H9 (cell line): Measurements from ENCODE around the gene PKP3. TPM values are rescaled to one million over a fixed set of nuclear protein-coding genes. Genes with fewer than 3 reads are reported as not detected.

ENCODE experiments used
- DNase-seq: peaks from one replicate; pipeline ENCODE4 v3.0.0-alpha.2; 2017
- H2AFZ ChIP-seq: one replicate; pipeline ENCODE4 v1.6.1; 2013; ENCODE audit warnings: mild to moderate bottlenecking, low read length, control low read depth, moderate library complexity
- H2AK5ac ChIP-seq: 2 replicates; pipeline ENCODE4 v1.6.1; 2013; ENCODE audit warnings: low read length, control low read depth, mixed read lengths; ENCODE audit not compliant: insufficient read length
- H2BK120ac ChIP-seq: one replicate; pipeline ENCODE4 v1.6.1; 2013; ENCODE audit warnings: low read depth, mild to moderate bottlenecking, low read length, control low read depth, inconsistent platforms; ENCODE audit not compliant: poor library complexity, severe bottlenecking
- H2BK12ac ChIP-seq: 2 replicates; pipeline ENCODE4 v1.6.1; 2013; ENCODE audit warnings: low read length, control low read depth, mixed read lengths, low read depth; ENCODE audit not compliant: insufficient read length
- H2BK15ac ChIP-seq: 2 replicates; pipeline ENCODE4 v1.6.1; 2013; ENCODE audit warnings: low read depth, low read length, control low read depth
- H2BK20ac ChIP-seq: one replicate; pipeline ENCODE4 v1.6.1; 2013; ENCODE audit warnings: low read depth, mild to moderate bottlenecking, low read length, control low read depth, inconsistent platforms; ENCODE audit not compliant: poor library complexity, severe bottlenecking
- H2BK5ac ChIP-seq: 2 replicates; pipeline ENCODE4 v1.6.1; 2013; ENCODE audit warnings: low read length, control low read depth, mixed read lengths; ENCODE audit not compliant: insufficient read length
- H3K14ac ChIP-seq: 2 replicates; pipeline ENCODE4 v1.6.1; 2013; ENCODE audit warnings: low read length, control low read depth; ENCODE audit not compliant: insufficient read depth
- H3K18ac ChIP-seq: 2 replicates; pipeline ENCODE4 v1.6.1; 2013; ENCODE audit warnings: low read depth, mild to moderate bottlenecking, mixed read lengths, low read length, control low read depth; ENCODE audit not compliant: insufficient read length
- H3K23ac ChIP-seq: 2 replicates; pipeline ENCODE4 v1.6.1; 2013; ENCODE audit warnings: low read length, control low read depth, mixed read lengths, low read depth; ENCODE audit not compliant: insufficient read length
- H3K23me2 ChIP-seq: 2 replicates; pipeline ENCODE4 v1.6.1; 2013; ENCODE audit warnings: low read depth, mild to moderate bottlenecking, mixed read lengths, low read length, control low read depth; ENCODE audit not compliant: insufficient read length, poor library complexity, severe bottlenecking
- H3K27ac ChIP-seq: 2 replicates; pipeline ENCODE4 v1.5.1; 2013; ENCODE audit warnings: low read length, control low read depth, mixed read lengths, low read depth; ENCODE audit not compliant: insufficient read length
- H3K27me3 ChIP-seq: 2 replicates; pipeline ENCODE4 v1.6.1; 2013; ENCODE audit warnings: low read length, control low read depth, inconsistent platforms; ENCODE audit not compliant: insufficient read depth
- H3K4ac ChIP-seq: 2 replicates; pipeline ENCODE4 v1.6.1; 2013; ENCODE audit warnings: low read depth, mild to moderate bottlenecking, control low read depth, inconsistent platforms, low read length, moderate library complexity
- H3K4me1 ChIP-seq: 2 replicates; pipeline ENCODE4 v1.6.1; 2013; ENCODE audit warnings: low read length, control low read depth, inconsistent platforms; ENCODE audit not compliant: insufficient read depth
- H3K4me2 ChIP-seq: 2 replicates; pipeline ENCODE4 v1.6.1; 2013; ENCODE audit warnings: low read length, control low read depth, mixed read lengths; ENCODE audit not compliant: insufficient read length, insufficient read depth
- H3K56ac ChIP-seq: 2 replicates; pipeline ENCODE4 v1.6.1; 2013; ENCODE audit warnings: low read depth, mild to moderate bottlenecking, mixed read lengths, low read length, control low read depth; ENCODE audit not compliant: insufficient read length
- H3K79me1 ChIP-seq: 2 replicates; pipeline ENCODE4 v1.6.1; 2013; ENCODE audit warnings: low read depth, mild to moderate bottlenecking, moderate library complexity, low read length, control low read depth, inconsistent platforms; ENCODE audit not compliant: insufficient read depth, poor library complexity, severe bottlenecking
- H3K79me2 ChIP-seq: 2 replicates; pipeline ENCODE4 v1.6.1; 2013; ENCODE audit warnings: low read length, control low read depth, inconsistent platforms; ENCODE audit not compliant: insufficient read depth
- H3K9ac ChIP-seq: 2 replicates; pipeline ENCODE4 v1.6.1; 2013; ENCODE audit warnings: low read length, control low read depth, mixed read lengths; ENCODE audit not compliant: insufficient read length; ENCODE audit errors: extremely low read depth
- H3K9me3 ChIP-seq: one replicate; pipeline ENCODE4 v1.6.1; 2013; ENCODE audit warnings: low read depth, low read length, inconsistent platforms; ENCODE audit not compliant: control insufficient read depth
- H3T11ph ChIP-seq: one replicate; pipeline ENCODE4 v1.6.1; 2013; ENCODE audit warnings: mild to moderate bottlenecking, low read length, control low read depth, inconsistent platforms
- H4K20me1 ChIP-seq: one replicate; pipeline ENCODE4 v1.6.1; 2013; ENCODE audit not compliant: control insufficient read depth, insufficient read length, insufficient read depth
- H4K5ac ChIP-seq: 2 replicates; pipeline ENCODE4 v1.6.1; 2013; ENCODE audit warnings: low read depth, mild to moderate bottlenecking, mixed read lengths, low read length, control low read depth; ENCODE audit not compliant: insufficient read length
- H4K8ac ChIP-seq: replicated peaks from 2 replicates; pipeline ENCODE4 v1.6.1; 2013; ENCODE audit warnings: low read length, control low read depth, mixed read lengths, low read depth; ENCODE audit not compliant: insufficient read length
- H4K91ac ChIP-seq: 2 replicates; pipeline ENCODE4 v1.6.1; 2013; ENCODE audit warnings: low read depth, mild to moderate bottlenecking, moderate library complexity, mixed read lengths, low read length, control low read depth; ENCODE audit not compliant: insufficient read length
- H3K27ac Mint-ChIP-seq, 3 experiments: 2 replicates in 2 of 3; 3 replicates in 1 of 3; pipeline ENCODE4 v1.8.0; 2020 to 2021; ENCODE audit warnings: mixed read lengths in 3 of 3, mild to moderate bottlenecking in 1 of 3, moderate library complexity in 1 of 3
- H3K27me3 Mint-ChIP-seq: 2 replicates; pipeline ENCODE4 v1.8.0; 2021; ENCODE audit warnings: low read depth, mild to moderate bottlenecking, moderate library complexity, mixed read lengths
- H3K36me3 Mint-ChIP-seq, 3 experiments: 2 replicates in 2 of 3; 3 replicates in 1 of 3; pipeline ENCODE4 v1.8.0; 2020 to 2021; ENCODE audit warnings: low read depth in 3 of 3, mixed read lengths in 3 of 3; ENCODE audit not compliant: insufficient read depth in 1 of 3
- H3K4me1 Mint-ChIP-seq, 2 experiments: 2 replicates each; pipeline ENCODE4 v1.8.0; 2020; ENCODE audit warnings: mixed read lengths in 2 of 2
- H3K4me3 Mint-ChIP-seq, 2 experiments: 2 replicates in 1 of 2; 3 replicates in 1 of 2; pipeline ENCODE4 v1.8.0; 2020 to 2021; ENCODE audit warnings: mild to moderate bottlenecking in 2 of 2, mixed read lengths in 2 of 2, moderate library complexity in 1 of 2
- H3K9me3 Mint-ChIP-seq, 2 experiments: 2 replicates in 1 of 2; 3 replicates in 1 of 2; pipeline ENCODE4 v1.8.0; 2020; ENCODE audit warnings: mild to moderate bottlenecking in 2 of 2, mixed read lengths in 2 of 2, moderate library complexity in 1 of 2
- CTCF ChIP-seq: fragments of 200-600 bp; sonication (generic); conservative IDR thresholded peaks from 3 replicates; pipeline ENCODE4 v1.8.0; 2021; ENCODE audit warnings: antibody characterized with exemption, mild to moderate bottlenecking
- WGBS: extraction: QIAGEN DNeasy Blood & Tissue Kit; methylation state at CpG from one replicate; pipeline ENCODE4 v1.1.7; 2013; ENCODE audit warnings: missing lambda C conversion rate, low lambda C conversion rate, mixed read lengths; ENCODE audit not compliant: insufficient read length; ENCODE audit errors: extremely low coverage; 5-methylcytosine and 5-hydroxymethylcytosine counted together
- total RNA-seq: library from RNA; stranded (reverse); gene quantifications from 2 replicates; pipeline ENCODE4 v1.2.1, GENCODE V29; 2021

The PKP3 gene
- total RNA-seq, 1 experiment from 2014 or later = 41.7 TPM

- H3K9me3 ChIP-seq = no peaks in the 10 kb centered on the region
- no peak for DNase-seq
- no peak overlapping the region for H3K27ac ChIP-seq
- no peak overlapping the region for H2BK15ac ChIP-seq
- H3T11ph ChIP-seq = no peak overlapping the region
- no peak overlapping the region for H2BK5ac ChIP-seq
- no peaks in the 10 kb centered on the region for H3K79me1 ChIP-seq
- H2BK120ac ChIP-seq = no peak overlapping the region
- no peak overlapping the region for H3K4ac ChIP-seq
- H3K27me3 Mint-ChIP-seq = 0 out of 2 replicates have a peak, but pooled peaks cover 2% of the 10 kb centered on the region
- H3K27me3 ChIP-seq = no peaks in the 10 kb centered on the region
- no peak overlapping the region for H4K5ac ChIP-seq
- no peak overlapping the region for H3K14ac ChIP-seq
- WGBS = no CpG with 5 or more reads among the region's 47 CpGs
- no peak overlapping the region for H3K23ac ChIP-seq
- no peaks in the 10 kb centered on the region for H4K20me1 ChIP-seq
- H2AFZ ChIP-seq = no peak overlapping the region
- no peak overlapping the region for H3K18ac ChIP-seq
- H3K4me2 ChIP-seq = no peak overlapping the region
- H3K79me2 ChIP-seq = no peaks in the 10 kb centered on the region
- no peak overlapping the region for H4K91ac ChIP-seq
- H4K8ac ChIP-seq = no peak overlapping the region
- no peak overlapping the region for H3K9ac ChIP-seq
- H2AK5ac ChIP-seq = no peak overlapping the region
- H2BK20ac ChIP-seq = no peak overlapping the region
- H3K56ac ChIP-seq = no peak overlapping the region
- no peak for TF ChIP-seq CTCF
- peaks cover 0 to 2% (median 0%) of the 10 kb centered on the region in 3 experiments; a peak in 3 of 7 replicates for H3K36me3 Mint-ChIP-seq
- H3K4me1 Mint-ChIP-seq = peaks cover 2 to 5% of the 10 kb centered on the region in 2 experiments; a peak in 3 of 4 replicates
- H3K9me3 Mint-ChIP-seq = no peaks in the 10 kb centered on the region
- H3K4me3 Mint-ChIP-seq = peak overlapping the region; percentile 22 to 51; a peak in 1 of 5 replicates
- peaks cover 8% of the 10 kb centered on the region for H3K23me2 ChIP-seq
- H3K27ac Mint-ChIP-seq = no peak overlapping the region
- H3K4me1 ChIP-seq = no peaks in the 10 kb centered on the region
- no peak overlapping the region for H2BK12ac ChIP-seq
These were observed 12.2 kb downstream of the PKP3 start for GRCh38 chr11:405954-406795.
